ENCODE measurements around the gene LRBA.

Gene LRBA

GRCh38 chr4:150475763-150476162 is 539.3 kb downstream of the LRBA start:
- DNase-seq, result no peak

DNA sequence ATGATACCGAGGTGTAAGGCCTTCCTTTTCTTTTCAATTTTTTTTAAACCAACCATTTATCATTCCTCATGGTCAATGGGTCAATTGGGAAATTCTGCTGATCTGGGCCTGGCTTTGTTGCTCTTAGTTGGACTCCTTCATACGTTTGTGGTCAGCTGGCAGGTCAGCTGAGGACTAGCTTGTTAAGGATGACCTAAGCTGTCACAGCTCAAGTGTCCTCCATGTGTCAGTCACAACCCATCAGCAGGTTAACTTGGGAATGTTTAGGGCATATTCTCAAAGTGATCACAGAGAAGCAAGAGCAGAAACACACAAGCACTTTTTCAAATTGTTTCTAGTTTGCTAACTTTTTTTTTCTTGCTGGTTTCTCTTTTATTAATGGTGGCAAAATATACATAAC is 550.6 kb downstream of the LRBA start:
- no peak for DNase-seq

- DNase-seq, result no peak
Observed at GRCh38 chr4:150462743-150463142, 552.3 kb downstream of the LRBA start.

DNA sequence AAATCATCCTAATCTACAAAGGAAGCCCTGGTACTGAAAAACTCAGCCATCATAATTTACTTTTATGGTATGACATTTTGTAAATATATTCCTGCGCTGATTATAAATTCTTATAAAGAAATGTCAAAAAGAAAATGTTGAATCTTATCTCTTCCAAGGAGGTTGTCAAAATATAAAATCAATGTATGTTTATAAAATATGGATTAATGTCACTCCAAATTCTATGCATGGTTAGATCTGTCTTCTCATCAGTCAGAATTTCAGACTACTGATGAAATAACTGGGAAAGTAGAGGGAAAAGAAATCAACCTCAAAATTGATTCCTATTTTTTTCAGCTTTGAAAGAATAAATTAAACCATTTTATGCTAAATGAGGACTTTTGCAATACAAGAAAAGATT is 553.1 kb downstream of the LRBA start:
- no peak for DNase-seq

DNA sequence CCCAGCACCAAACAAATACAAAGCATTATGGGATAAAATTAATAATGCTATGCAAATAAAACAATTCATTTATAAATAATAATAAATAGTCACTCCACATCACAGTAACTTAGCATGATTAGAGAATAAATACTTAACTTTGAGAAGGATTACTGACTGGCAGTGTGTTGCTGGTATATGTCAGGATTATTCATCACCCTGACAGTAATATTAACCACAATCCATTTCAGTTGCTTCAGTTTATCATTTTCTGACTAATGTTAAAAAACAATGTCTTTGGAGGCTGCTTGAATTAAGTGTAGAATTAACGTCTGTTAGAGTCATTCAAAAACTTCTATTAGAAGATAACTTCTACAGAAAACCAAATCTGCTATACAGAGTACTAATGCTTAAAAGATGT is 557.3 kb downstream of the LRBA start:
- no peak for DNase-seq

GRCh38 chr4:150451883-150452282 is 563.2 kb downstream of the LRBA start:
- no peak for DNase-seq

GRCh38 chr4:150447356-150447755 is 567.7 kb downstream of the LRBA start:
- DNase-seq, result no peak

DNA sequence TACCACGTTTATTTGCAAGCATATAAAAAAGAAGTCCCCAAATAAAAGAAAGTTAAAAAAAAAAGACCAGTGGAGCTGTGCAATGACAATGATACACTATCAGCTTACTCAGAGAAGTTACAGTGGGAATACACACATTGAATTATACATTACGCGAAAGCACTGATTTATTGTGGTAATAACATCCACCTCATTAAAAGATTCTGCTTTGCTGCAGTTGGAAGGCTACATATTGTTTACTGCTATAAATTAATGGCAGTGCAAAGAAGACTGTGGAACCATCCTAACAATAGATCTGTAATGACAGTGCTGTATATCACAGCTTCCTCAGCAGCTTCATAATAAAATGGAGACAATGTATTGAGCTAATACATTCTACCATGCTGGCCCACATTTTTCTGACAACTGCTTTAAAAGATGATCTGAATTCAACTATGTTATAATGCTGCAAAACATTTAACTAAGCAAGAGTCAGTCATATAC is 575.6 kb downstream of the LRBA start:
- DNase-seq, result no peak

GRCh38 chr4:150436598-150437370 is 578.3 kb downstream of the LRBA start:
- no peak for DNase-seq

DNA sequence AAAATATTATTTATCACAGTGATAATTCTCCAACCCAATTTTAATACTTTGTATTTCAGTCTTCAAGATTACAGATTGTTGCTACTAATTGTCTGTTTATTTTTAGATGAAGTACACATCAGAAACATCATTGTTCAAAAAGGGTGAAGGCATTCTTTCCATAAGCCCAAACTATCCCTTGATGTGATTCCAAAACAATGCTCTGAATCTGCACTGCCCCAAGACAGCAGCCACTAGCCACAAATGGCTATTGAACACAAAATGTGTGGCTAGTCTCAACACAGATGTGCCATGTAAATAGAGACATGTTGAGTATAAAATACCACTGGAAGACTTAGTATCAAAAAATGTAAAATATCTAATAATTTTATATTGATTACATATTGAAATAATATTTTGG is 583.9 kb downstream of the LRBA start:
- DNase-seq, result no peak

DNA sequence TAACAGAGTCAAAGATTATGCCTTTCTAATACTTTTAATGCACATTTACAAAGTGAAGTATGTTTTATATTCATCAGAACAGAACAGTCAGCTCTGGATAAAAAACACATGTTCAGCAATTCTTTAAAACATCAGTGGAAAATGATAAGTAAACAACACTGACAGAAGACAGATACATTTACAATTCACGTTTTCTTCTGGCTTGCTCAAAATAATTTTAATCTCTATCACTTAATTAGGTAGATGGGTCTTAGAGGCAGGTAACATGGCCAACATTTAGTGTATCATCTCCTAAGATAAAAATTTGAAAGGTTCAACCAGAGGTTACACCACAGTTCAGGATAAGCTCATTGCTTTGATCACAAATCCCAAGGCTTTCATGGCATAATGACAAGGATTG is 589.9 kb downstream of the LRBA start:
- no peak for DNase-seq

GRCh38 chr4:150423503-150423902 is 591.6 kb downstream of the LRBA start:
- DNase-seq, result no peak

DNA sequence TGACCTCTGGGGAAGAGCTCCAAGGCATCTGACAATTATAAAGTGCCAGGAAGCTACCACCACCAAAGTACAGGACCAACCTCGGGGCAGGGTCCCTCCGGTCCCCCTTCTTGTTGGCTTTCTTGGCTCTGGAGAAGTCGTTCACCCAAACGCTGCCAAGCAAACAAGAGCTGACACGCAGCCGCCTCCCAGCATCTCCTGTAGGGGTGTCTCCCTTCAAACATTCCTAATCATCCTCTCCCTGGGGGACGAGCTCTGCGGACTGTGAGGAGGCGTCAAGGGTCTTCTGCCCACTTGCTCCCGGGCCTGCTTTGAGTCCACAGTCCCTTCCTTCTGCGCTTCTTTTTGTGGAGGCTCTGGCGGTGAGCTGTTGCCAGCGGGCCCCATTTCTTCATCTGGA is 592.0 kb downstream of the LRBA start:
- DNase-seq, result no peak

DNA sequence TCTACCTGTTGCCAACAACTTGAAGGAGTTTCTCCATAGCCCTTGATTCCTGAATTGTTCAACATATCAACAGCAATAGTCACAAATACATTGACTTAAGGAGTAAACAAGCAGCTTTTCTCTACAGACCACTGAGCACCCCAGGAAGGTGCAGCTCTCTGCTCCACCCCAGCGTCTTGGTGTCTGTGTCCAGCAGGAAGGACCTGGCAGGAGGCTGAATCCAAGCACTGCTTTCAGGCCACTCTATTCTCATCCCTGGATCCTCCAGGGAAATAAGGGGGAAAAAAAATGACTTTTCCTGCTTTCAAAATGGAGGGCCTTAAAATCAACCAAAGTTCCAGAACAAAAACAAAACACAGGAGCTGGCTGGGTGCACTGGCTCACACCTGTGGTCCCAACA is 593.5 kb downstream of the LRBA start:
- DNase-seq, result no peak

DNA sequence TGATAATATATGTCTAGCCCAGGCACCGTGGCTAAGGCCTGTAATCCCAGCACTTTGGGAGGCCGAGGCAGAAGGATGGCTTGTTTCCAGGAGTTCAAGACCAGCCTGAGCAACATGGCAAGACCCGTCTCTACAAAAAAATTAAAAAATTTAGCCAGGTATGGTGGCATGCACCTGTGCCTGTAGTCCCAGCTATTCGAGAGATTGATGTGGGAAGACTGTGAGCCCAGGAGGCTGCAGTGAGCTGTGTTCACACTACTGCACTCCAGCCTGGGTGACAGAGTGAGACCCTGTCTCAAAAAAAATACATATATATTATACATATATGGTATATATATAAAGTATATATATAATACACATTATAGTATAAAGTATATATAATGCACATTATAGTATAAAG is 595.1 kb downstream of the LRBA start:
- no peak for DNase-seq

- no peak for DNase-seq
Observed at GRCh38 chr4:150418757-150419410, 596.2 kb downstream of the LRBA start.

DNA sequence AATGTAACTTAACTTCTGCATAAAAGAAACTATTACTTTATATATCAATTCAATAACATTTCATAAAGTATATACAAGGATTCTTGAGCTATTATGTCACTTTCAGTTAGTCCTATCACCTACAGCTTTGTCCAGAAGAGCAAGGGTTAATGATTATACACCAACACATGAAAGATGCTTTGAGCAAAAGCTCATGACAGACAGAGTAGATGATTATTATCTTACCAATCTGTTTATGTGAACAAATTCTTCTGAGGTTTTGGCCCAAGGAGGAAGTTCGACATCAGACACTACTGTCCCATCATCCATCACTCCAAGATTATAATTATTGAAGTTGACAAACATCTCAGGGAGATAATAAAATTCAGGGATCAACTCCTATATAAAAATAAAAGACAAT is 599.9 kb downstream of the LRBA start:
- DNase-seq, result no peak

DNA sequence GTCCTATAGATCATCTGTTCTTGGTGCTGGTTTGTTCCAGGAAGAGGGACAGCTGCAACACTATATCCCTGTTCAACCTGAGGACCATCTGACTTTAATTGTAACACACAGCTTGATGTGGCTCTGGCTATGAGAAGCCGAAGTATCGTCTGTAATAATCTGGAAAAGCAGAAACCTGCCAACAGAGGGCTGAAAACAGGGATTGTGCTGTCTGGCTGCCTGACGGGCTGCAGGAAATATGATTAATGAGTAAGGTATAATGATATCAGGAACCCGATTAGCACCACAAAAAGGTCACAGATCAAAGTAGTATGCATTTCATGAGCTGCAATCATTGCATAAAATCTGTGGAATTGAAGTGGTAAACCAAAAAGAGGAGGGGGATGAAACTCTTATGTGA is 603.6 kb downstream of the LRBA start:
- DNase-seq, result no peak

- DNase-seq, result no peak
Observed at GRCh38 chr4:150402871-150403272, 612.2 kb downstream of the LRBA start.

DNA sequence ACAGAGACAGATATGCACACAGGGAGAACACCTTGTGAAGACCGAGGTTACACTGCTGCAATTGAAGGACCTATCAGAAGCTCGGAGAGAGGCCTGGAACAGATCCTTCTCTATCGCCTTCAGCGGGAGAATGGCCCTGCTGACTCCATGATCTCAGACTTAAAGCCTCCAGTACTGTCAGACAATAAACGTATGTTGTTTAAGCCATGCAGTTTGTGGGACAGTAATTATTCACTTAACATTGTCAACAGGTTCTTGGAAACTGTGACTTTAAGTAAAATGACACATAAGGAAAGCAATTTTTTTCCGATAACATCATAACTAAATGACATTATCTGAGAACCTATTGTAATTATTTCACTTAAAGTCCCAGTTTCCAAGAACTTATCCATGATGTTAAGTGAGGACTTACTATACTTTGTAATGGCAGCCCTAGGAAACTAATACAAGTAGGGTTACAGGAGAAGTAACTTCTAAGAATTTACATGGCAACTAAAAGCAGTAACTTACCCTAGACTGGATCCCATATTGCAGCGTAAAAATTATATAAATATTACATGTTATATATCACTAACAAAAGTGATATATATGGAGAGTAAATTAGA is 613.9 kb downstream of the LRBA start:
- DNase-seq, result no peak

DNA sequence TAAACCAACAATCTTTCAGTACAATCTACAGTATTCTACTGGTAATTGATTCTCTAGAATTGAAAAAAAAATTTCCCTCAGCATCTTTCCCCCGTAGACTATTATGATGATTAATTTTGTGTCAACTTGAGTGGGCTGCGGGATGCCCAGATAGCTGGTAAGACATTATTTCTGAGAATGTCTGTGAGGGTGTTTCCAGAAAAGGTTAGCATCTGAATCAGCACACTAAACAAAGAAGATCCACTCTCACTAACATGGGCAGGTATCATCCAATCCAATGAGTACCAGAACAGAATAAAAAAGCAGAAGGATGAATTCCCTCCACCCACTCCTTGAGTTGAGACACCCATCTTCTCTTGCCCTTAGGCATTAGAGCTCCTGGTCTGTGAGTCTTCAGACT is 619.2 kb downstream of the LRBA start:
- no peak for DNase-seq

GRCh38 chr4:150394046-150394445 is 621.0 kb downstream of the LRBA start:
- DNase-seq, result no peak

GRCh38 chr4:150391052-150391451 is 624.0 kb downstream of the LRBA start:
- DNase-seq, result no peak

DNA sequence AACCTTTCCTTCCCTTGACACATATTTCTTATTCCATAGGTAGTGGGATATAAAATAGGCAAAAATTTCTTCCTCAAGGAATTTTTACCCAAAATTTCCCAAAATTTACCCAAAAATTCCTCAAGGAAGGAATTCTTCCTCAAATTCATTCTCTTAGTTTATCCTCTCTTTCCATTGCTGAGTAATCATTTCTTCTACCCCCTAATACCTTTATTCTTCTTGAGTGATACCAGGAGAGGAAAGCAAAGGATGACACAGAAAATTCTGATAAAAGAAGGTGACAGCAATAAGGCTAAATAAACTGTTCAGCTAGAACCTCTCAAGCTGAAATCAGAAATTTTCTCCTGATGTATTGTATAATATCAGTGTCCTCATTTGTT is 624.6 kb downstream of the LRBA start:
- no peak for DNase-seq

Data from amniotic stem cell (primary cell).